Upper lobe of left lung (tissue), 4 donors: Measurements from ENCODE around the gene IBA57.

ENCODE experiments used
- EP300 ChIP-seq, 4 donors: sonication (generic); formaldehyde crosslinking; IDR thresholded peaks; one replicate each; pipeline ENCODE4 v1.5.1; 2017; ENCODE audit warnings: antibody characterized with exemption in 4 of 4, control low read depth in 2 of 4
- POLR2A ChIP-seq, 4 donors: fragments of 450-650 bp; IDR thresholded peaks; one replicate each; pipeline ENCODE4 v1.5.1; 2016 to 2017; ENCODE audit warnings: antibody characterized with exemption in 4 of 4, mild to moderate bottlenecking in 2 of 4

DNA sequence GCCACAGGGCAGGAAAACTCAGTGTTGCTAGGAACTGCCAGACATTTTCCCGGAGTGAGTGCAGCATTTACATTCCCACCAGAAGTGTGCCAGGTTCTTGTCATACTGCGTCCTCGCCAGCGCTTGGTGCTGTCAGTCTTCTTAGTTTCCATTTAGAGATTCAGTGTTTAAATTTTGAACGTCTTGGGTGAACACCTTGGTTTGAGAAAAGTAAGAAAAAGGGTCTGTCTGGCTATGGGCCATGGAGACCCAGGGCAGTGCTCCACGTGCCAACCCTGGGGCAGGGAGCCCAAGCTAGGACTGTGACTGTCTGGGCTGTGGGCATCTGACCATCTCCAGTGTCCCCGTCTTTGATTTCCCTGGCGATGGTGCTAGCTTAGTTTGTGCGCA lies 16.0 kb downstream of the IBA57 start:
- TF ChIP-seq EP300 (IDR thresholded peaks at IDR 0.05) (no peak), POLR2A (IDR thresholded peaks at IDR 0.05) (no peak)
